Effector memory CD4-positive, alpha-beta T cell (primary cell): ENCODE results near the gene UNC13C.

Source experiments
- DNase-seq, 3 donors: peaks; one replicate each; pipeline ENCODE4 v3.0.0-alpha.2; 2020
- H3K27ac ChIP-seq: 2 replicates; pipeline ENCODE4 v1.7.0; 2013; ENCODE audit warnings: mild to moderate bottlenecking, low read length, moderate library complexity; ENCODE audit not compliant: insufficient read depth, poor library complexity, severe bottlenecking
- H3K27me3 ChIP-seq: replicated peaks from 2 replicates; pipeline ENCODE4 v1.7.0; 2013; ENCODE audit warnings: mild to moderate bottlenecking, low read length; ENCODE audit not compliant: insufficient read depth, control insufficient read depth, poor library complexity, severe bottlenecking
- H3K36me3 ChIP-seq: 2 replicates; pipeline ENCODE4 v1.7.0; 2013; ENCODE audit warnings: mild to moderate bottlenecking, low read length, moderate library complexity; ENCODE audit not compliant: control insufficient read depth, insufficient read depth
- H3K4me1 ChIP-seq: 2 replicates; pipeline ENCODE4 v1.7.0; 2013; ENCODE audit warnings: low read length, mild to moderate bottlenecking; ENCODE audit not compliant: control insufficient read depth, insufficient read depth, poor library complexity, severe bottlenecking
- H3K4me3 ChIP-seq: 2 replicates; pipeline ENCODE4 v1.7.0; 2013; ENCODE audit warnings: low read length, low read depth, mild to moderate bottlenecking; ENCODE audit not compliant: insufficient read depth, poor library complexity, severe bottlenecking
- H3K9me3 ChIP-seq: 2 replicates; pipeline ENCODE4 v1.7.0; 2013; ENCODE audit warnings: mild to moderate bottlenecking, low read length, moderate library complexity; ENCODE audit not compliant: control insufficient read depth

Gene UNC13C

DNA sequence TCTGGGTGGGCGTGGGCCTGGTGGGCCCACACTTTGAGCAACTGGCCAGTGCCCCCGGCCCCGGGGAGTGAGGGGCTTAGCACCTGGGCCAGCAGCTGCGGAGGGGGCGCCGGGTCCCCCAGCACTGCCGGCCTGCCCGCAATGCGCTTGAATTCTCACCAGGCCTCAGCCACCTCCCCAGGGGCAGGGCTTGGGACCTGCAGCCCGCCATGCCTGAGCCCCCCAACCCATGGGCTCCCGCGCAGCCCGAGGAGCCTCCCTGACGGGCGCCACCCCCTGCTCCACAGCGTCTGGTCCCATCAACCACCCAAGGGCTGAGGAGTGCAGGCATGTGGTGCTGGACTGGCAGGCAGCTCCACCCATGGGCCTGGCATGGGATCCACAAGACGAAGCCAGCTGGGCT lies 484.3 kb downstream of the UNC13C start:
- no peaks in the 10 kb centered on the region for H3K4me1 ChIP-seq
- H3K36me3 ChIP-seq: no peaks in the 10 kb centered on the region
- H3K9me3 ChIP-seq: no peaks in the 10 kb centered on the region
- no peaks in the 10 kb centered on the region for H3K27me3 ChIP-seq
- no peak overlapping the region for H3K4me3 ChIP-seq
- DNase-seq: no peak
- no peak overlapping the region for H3K27ac ChIP-seq

DNA sequence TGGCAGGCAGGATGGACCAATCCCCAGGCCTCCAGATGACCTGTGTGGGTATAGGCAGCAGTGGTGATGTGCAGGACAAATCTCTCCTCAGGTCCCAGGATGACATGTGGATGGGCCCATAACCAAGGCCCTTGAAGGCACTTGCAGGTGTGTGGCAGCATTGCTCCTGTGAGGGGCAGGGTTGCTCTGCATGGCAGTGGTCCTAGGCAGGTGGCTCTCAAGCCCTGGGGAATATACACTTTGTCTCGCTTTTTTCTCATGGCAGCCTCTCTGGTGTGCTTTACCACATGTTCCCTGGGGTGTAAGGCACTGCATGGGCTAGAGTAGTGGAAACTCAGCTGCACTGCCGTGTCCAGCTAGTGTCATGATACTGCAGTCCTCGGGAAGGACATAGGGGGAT lies 503.6 kb downstream of the UNC13C start:
- no peak overlapping the region for H3K27ac ChIP-seq
- no peaks in the 10 kb centered on the region for H3K36me3 ChIP-seq
- H3K27me3 ChIP-seq: no peaks in the 10 kb centered on the region
- DNase-seq: no peak
- H3K9me3 ChIP-seq: no peaks in the 10 kb centered on the region
- no peak overlapping the region for H3K4me3 ChIP-seq
- no peaks in the 10 kb centered on the region for H3K4me1 ChIP-seq

- H3K9me3 ChIP-seq: no peaks in the 10 kb centered on the region
- DNase-seq: no peak
- no peaks in the 10 kb centered on the region for H3K4me1 ChIP-seq
These were observed 504.0 kb downstream of the UNC13C start for GRCh38 chr15:54482251-54482650.

DNA sequence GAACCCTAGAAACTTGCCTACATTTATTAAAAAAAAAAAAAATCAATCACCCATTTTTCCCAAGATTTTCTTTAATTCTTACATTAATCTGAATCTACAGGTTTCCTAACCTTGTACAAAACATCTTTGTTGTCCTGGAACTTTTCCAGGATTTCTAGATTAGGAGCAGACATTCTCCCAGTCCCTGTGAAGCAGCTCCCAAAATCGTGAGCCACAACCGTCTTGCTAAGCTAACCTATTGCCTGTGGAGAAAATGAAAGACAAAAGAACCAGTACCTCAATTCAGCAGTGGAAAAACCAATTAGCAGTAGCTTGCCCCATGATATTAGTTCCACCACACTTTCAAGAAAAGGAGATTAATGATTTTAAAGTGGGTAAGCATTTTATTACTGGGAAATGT lies 522.1 kb downstream of the UNC13C start:
- no peaks in the 10 kb centered on the region for H3K36me3 ChIP-seq
- H3K27ac ChIP-seq: no peak overlapping the region
- no peak for DNase-seq
- H3K27me3 ChIP-seq: no peaks in the 10 kb centered on the region
- H3K4me1 ChIP-seq: no peaks in the 10 kb centered on the region
- H3K9me3 ChIP-seq: no peaks in the 10 kb centered on the region
- H3K4me3 ChIP-seq: no peak overlapping the region

More at GRCh38 chr15:54482251-54482650, 504.0 kb downstream of the UNC13C start:
- Histone ChIP-seq H3K27ac (no peak overlapping the region), H3K4me3 (no peak overlapping the region), H3K36me3 (no peaks in the 10 kb centered on the region), H3K27me3 (no peaks in the 10 kb centered on the region)

GRCh38 chr15:54502416-54503075 lies 524.3 kb downstream of the UNC13C start:
- DNase-seq: no peak
- Histone ChIP-seq H3K4me1 (no peaks in the 10 kb centered on the region), H3K27me3 (no peaks in the 10 kb centered on the region), H3K36me3 (no peaks in the 10 kb centered on the region), H3K9me3 (no peaks in the 10 kb centered on the region), H3K27ac (no peak overlapping the region), H3K4me3 (no peak overlapping the region)

DNA sequence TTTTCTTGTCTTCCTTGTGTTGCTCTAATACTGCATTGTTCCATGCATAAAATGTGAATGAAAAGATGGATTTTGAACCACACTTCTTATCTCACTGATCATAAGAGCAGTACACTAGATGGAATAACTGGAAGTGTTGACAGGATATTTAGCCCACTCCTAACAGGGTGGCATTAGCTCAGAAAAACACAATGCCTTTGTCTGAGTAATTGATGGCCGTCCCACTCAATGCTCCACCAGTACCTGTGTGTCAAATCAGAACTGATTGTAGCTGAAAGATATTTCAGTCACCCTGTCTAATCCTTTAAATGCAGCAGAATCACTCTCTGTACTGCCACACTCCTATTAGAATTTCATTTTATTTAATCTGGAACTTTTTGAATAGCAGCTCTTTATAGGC lies 526.5 kb downstream of the UNC13C start:
- no peak for DNase-seq
- Histone ChIP-seq H3K36me3 (no peaks in the 10 kb centered on the region), H3K4me3 (no peak overlapping the region), H3K4me1 (no peaks in the 10 kb centered on the region), H3K9me3 (no peaks in the 10 kb centered on the region), H3K27me3 (no peaks in the 10 kb centered on the region), H3K27ac (no peak overlapping the region)

- H3K27me3 ChIP-seq: no peaks in the 10 kb centered on the region
- no peak for DNase-seq
- H3K4me3 ChIP-seq: no peak overlapping the region
- H3K36me3 ChIP-seq: no peaks in the 10 kb centered on the region
- no peak overlapping the region for H3K27ac ChIP-seq
- H3K4me1 ChIP-seq: no peaks in the 10 kb centered on the region
- no peaks in the 10 kb centered on the region for H3K9me3 ChIP-seq
These were observed 528.8 kb downstream of the UNC13C start for GRCh38 chr15:54506977-54507524.

- Histone ChIP-seq H3K27me3 (no peaks in the 10 kb centered on the region), H3K27ac (no peak overlapping the region), H3K4me1 (no peaks in the 10 kb centered on the region), H3K9me3 (no peaks in the 10 kb centered on the region), H3K36me3 (no peaks in the 10 kb centered on the region), H3K4me3 (no peak overlapping the region)
- DNase-seq: no peak
These were observed 536.4 kb downstream of the UNC13C start for GRCh38 chr15:54514601-54515000.

- no peaks in the 10 kb centered on the region for H3K27me3 ChIP-seq
- DNase-seq: no peak
- H3K4me3 ChIP-seq: no peak overlapping the region
- H3K4me1 ChIP-seq: no peaks in the 10 kb centered on the region
- H3K9me3 ChIP-seq: no peaks in the 10 kb centered on the region
- H3K27ac ChIP-seq: no peak overlapping the region
- no peaks in the 10 kb centered on the region for H3K36me3 ChIP-seq
These were observed 537.7 kb downstream of the UNC13C start for GRCh38 chr15:54515664-54516582.

- Histone ChIP-seq H3K4me3 (no peak overlapping the region), H3K27me3 (no peaks in the 10 kb centered on the region), H3K27ac (no peak overlapping the region), H3K9me3 (no peaks in the 10 kb centered on the region), H3K36me3 (no peaks in the 10 kb centered on the region), H3K4me1 (no peaks in the 10 kb centered on the region)
- DNase-seq: no peak
These were observed 539.1 kb downstream of the UNC13C start for GRCh38 chr15:54517366-54517765.
